ENCODE measurements around the gene TBC1D22B.
"Not testable (repeated sequence)": the region's sequence is repeated elsewhere in the genome, so short reads cannot be mapped to it uniquely, and the experiment has no call there.

Gene TBC1D22B

DNA sequence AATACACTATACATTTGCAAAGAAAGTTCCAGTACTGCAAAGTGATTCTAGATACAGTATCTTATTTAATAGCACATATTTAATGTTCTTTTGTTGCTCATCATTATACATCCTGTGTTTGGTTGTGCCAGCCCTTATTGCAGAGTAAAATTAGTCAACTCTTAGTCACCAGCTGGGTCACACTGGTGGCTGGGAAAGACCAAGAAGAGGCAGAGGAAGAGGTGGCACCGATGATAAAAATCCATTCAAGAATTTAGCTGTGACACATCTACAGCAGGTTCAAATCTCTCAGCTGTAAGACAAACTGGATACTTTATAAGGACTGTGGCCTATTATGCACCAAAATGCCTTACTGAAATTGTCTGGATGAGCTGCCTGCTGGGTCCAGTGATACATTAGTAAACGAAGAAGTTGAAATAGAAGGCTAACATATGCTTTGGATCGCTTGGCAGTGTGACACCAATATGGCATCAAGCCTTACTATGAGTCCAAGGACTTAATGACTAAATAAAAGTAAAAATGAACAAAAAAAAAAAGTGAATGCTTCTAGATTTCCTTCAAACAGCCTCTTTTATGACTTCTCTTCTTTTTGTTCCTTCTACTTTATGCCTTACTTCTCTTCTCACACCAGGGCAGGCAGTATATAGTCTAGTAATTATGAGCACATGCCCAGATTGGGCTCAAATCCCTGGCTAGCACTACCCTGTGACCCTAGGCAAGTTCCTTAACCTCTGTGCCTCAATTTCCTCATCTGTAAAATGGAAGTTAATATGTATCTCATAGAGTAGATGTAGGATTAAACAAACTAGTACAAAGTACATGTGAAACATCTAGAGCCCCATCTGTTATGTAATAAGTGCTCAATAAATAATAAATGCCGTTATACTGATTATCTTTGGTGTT is 66.8 kb downstream of the TBC1D22B start:
- no peak for FAIRE-seq

DNA sequence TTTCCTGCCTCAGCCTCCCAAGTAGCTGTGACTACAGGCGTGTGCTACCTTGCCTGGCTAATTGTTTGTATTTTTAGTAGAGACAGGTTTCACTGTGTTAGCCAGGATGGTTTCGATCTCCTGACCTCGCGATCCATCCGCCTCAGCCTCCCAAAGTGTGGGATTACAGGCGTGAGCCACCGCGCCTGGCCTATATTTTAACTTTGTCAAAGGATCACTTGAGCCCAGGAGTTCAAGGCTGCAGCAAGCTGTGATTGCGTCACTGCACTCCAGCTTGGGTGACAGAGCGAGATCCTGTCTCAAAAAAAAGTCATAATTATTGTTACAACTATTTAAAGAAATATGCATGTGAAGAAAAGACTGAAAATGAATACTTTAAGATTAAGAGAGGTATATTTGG is 72.8 kb downstream of the TBC1D22B start:
- not testable (repeated sequence) for FAIRE-seq

DNA sequence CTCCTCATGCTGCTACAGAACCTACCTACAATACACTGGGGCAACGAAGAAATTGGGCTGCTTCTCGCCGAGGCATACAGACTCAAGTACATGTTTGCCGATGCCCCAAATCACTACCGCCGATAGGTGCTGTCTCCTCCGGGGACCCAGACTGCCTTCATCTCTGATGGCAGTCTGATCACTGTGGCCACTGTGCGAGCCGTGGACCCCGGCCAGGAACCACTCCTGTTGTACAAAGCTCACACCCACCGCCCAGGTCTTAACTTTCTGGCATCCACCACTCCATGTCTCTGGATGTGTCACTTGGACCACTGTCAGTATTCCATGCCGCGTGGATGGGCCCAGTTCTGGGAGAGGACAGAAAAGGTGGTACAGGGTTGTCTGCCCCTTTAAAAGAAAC is 73.5 kb downstream of the TBC1D22B start:
- no peak for FAIRE-seq

DNA sequence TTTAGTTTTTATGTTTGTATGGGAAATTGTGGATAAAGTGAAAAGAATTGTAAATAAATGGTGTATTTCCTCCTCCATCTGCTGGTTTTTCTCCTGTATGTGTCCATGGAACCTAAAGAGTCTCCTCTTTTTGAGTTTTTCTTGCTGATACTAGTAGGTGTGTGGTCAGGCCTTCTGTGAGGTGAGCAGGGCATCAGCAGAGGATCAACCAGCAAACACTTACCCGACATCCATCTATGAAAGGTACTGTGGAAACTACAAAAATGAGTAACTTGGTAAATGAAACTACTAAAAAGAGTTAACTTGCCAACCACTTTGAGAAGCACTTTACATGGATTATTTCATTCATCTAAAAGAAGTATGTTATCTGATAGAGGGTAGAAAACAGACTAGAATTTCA is 75.3 kb downstream of the TBC1D22B start:
- no peak for FAIRE-seq

DNA sequence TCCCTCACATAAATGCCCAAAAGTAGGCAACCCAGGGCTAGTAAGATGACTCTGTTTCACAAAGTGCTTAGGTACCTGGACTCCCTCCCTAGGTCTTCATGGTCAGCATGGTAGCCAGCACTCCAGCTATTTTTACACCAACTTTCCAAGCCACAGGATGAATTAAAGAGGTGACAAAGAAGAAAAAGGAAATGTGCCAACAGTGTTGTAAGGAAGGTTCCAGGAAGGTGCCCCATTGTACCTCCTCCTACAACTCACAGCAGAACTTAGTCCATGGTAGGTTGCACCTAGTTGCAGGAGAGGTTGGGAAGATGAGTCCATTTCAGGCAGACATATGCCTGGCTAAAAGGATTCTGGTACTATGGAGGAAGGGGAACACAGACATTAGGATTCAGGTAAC is 76.5 kb downstream of the TBC1D22B start:
- FAIRE-seq = no peak

DNA sequence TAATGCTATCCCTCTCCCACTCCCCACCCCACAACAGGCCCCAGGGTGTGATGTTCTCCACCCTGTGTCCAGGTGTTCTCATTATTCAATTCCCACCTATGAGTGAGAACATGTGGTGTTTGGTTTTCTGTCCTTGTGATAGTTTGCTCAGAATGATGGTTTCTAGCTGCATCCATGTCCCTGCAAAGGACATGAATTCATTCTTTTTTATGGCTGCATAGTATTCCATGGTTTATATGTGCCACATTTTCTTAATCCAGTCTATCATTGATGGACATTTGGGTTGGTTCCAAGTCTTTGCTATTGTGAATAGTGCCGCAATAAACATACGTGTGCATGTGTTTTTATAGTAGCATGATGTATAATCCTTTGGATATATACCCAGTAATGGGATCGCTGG is 80.7 kb downstream of the TBC1D22B start:
- not testable (repeated sequence) for FAIRE-seq

DNA sequence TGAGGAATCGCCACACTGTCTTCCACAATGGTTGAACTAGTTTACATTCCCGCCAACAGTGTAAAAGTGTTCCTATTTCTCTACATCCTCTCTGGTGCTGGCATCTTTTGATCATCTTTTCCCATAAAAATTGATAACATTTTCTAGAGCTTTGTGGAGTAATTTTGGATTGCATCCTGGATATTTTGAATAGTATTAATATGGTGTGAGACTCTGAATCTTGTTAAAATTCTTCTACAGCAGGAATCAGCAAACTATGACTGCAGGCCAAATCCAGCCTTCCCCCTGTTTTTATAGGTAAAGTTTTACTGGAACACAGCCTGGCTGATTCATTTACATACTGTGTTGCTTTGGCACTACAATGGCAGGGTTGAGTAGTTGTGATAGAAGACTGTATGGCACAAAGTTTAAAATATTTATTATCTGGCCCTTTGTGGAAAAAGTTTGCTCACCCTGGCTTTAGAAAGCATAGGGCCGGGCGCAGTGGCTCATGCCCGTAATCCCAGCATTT is 81.2 kb downstream of the TBC1D22B start:
- no peak for FAIRE-seq

DNA sequence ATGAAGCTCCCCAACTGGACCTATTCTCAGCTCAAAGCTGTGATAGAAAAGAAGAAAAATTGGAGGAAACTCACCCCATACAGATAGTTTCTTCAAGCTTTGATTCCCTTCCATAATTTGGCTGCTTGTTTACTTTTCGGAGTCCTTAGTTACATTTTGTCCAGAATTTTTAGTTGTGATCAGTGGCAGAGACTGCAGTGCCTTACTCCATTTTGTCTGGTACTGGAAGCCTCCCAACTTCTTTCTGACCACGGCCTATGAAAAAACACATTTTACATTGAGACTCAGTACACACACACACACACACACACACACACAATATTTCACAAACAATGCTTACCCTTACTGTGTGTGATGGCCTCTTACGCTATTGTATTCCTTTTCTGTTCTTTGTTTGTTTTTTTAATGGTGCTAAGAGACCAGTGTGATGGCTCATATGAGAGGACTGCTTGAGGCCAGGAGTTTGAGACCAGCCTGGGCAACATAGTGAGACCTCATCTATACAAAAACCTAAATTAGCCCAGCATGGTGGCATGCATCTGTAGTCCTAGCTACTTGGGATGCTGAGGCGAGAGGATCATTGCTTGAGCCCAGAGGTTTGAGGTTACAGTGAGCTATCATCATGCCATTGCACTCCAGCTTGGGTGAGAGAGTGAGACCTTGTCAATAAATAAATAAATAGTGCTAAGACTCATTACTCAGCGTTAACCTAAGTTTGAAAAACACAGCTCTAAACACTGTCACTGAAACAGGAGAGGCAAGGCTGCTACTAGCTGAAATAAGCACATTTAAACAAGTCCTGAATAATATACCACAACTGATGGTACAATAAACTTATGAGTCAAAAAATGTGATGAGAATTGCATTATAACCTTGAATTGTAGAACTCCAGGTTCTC is 82.4 kb downstream of the TBC1D22B start:
- no peak for FAIRE-seq

DNA sequence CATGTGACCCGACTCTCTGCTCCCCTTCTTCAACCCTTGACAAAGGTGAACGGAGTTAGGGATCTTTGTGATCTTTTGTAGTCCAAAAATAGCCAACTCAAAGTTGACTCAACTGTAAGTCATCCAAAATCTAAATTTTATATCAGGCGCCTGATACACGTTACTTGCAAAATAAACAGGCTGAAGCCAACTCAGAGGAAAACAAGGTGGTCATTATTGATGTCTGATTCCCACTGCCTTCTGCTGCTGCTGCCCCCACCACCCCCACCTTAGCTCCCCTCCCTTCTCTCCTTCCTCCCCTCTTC is 83.0 kb downstream of the TBC1D22B start:
- no peak for FAIRE-seq

DNA sequence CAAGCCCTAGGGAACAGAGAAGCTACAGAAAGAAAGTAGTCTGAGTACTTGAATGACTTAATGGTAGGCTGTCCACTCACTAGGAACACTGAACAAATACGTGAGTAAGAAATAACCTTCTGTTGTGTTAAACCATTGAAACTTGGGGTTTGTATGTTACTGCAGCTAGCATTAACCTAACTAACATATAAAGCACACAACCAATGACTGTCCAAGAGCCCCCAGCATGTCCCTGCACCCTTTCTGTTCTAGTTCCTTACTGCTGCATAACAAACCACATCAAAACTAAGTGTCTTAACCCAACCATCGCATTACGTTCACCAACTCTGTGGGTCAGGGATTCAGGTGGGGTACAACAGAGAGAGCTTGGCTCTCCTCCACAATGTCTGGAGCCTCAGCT is 85.7 kb downstream of the TBC1D22B start:
- FAIRE-seq = no peak

DNA sequence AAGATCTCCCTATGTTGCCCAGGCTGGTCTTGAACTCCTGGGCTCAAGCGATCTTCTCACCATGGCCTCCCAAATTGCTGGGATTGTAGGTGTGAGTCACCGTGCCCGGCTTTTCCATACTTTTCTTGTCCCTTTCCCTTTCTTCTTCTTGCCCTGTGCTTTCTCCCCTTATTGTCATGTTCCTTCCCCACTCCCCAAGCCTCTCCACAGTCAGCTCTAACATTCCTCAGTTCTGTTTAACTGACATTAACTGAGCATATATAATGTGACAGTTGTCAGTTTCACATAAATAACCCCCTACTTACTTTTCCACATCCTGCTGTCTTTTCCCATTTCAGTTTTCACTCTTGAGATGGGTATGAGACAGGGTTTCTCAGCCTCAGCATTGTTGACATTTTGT is 86.7 kb downstream of the TBC1D22B start:
- no peak for FAIRE-seq

DNA sequence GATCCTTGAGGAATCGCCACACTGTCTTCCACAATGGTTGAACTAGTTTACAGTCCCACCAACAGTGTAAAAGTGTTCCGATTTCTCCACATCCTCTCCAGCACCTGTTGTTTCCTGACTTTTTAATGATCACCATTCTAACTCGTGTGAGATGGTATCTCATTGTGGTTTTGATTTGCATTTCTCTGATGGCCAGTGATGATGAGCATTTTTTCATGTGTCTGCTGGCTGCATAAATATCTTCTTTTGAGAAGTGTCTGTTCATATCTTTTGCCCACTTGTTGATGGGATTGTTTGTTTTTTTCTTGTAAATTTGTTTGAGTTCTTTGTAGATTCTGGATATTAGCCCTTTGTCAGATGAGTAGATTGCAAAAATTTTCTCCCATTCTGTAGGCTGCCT is 88.2 kb downstream of the TBC1D22B start:
- not testable (repeated sequence) for FAIRE-seq

DNA sequence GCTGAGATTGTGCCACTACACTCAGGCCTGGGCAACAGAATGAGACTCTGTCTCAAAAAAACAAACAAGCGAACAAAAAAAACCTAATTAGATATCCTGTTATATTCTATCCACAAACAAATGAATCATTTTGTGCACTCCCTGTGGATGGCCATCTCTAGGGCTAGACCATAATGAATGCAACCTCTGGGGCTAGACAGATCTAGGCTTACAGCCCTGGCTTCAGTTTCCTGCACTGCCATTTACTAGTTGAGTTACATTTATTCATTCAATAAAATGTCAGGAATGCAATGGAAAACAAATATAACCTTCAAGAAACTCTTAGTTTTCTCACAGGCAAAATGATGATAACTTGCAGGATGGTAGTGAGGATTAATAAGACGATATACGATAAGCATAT is 89.6 kb downstream of the TBC1D22B start:
- FAIRE-seq = no peak

DNA sequence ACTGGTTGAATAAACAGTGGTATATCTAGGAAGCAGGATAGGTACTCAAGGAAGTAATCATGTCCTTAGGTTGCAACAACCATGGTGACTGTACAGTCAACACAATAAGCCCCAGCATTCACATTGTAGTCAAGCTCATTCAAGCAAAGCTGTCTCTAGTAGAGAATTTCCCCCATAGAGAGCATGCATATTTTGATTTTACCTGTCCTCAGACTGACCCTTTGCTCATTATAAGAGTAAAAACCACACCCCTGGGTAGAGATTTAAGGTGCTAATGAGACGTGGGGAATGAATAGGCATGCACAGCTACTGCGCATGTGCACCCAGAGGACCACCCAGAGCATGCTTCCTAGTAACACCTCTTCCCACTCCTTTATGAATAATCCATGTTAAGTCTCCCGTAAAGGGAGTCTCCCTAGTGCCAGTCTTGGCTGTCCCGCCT is 90.1 kb downstream of the TBC1D22B start:
- FAIRE-seq = no peak

DNA sequence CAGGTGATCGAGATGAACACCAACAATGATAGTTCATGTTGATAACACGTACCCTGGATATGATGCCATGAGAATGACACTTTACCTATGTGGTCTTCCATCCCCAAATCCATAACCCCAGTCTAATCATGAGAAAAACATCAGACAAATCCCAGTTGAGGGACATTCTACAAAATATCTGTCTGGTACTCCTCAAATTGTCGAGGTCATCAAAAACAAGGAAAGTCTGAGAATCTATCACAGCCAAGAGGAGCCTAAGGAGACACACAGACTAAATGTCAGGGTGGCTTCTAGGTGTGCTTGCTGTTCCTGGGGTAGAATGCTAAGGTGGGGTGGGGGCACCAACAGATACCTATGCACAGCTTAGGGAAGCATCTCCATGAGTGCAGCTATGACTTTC is 93.5 kb downstream of the TBC1D22B start:
- FAIRE-seq = no peak

DNA sequence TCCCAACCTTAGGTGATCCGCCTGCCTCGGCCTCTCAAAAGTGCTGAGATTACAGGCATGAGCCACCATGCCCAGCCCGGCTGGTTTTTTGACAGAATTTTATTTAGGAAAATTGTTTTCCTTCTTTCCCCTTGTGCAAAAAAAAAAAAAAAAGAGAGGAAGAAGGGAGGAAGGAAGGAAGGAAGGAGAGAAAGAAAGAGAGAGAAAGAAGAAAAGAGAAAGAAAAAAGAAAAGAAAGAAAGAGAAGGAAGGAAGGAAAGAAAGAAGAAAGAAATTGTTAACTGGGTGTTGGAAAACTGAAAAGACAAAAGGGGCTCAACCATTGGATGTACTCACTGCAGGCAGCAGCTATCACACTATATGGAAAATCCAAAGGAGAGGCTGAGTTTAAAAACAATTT is 94.8 kb downstream of the TBC1D22B start:
- FAIRE-seq = no peak

DNA sequence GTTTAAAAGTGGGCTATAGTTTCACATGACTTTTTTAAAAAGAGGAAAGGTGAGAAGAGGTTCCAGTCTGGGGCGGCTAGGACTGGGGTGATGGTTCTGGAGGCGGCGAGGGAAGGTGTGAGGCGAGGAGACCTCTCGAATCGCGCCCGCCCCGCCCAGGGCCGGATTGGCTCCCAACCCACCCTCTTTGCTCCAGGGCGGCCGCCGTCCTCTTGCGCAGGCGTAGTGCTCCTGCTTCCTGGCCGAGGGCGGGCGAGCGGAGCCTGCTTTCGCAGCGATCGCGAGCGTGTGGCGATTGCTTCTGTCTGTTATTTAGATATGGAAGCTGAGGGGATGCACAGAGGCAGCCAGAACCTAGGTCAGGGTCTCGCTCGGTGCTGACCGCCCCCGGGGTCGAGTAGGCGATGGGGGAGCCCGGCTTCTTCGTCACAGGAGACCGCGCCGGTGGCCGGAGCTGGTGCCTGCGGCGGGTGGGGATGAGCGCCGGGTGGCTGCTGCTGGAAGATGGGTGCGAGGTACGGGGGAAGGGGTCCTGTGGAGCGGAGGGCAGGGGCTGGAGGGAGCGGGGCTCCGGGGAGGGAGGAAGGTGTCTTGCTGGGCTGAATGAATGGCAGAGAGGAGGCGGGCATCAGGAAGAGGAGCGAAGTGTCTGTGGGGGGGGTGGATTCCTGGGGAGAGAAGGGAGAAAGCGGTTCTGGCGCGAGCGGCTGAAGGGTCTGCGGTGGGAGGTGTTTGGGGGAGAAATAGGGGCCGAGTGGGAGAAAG is 96.4 kb downstream of the TBC1D22B start, which contains the start of gene RNF8:
Gene RNF8 (plus strand): TSS at position 223 of the 765 bp plus-strand sequence. CDS start 182 bp downstream, at position 405.
- FAIRE-seq = no peak

DNA sequence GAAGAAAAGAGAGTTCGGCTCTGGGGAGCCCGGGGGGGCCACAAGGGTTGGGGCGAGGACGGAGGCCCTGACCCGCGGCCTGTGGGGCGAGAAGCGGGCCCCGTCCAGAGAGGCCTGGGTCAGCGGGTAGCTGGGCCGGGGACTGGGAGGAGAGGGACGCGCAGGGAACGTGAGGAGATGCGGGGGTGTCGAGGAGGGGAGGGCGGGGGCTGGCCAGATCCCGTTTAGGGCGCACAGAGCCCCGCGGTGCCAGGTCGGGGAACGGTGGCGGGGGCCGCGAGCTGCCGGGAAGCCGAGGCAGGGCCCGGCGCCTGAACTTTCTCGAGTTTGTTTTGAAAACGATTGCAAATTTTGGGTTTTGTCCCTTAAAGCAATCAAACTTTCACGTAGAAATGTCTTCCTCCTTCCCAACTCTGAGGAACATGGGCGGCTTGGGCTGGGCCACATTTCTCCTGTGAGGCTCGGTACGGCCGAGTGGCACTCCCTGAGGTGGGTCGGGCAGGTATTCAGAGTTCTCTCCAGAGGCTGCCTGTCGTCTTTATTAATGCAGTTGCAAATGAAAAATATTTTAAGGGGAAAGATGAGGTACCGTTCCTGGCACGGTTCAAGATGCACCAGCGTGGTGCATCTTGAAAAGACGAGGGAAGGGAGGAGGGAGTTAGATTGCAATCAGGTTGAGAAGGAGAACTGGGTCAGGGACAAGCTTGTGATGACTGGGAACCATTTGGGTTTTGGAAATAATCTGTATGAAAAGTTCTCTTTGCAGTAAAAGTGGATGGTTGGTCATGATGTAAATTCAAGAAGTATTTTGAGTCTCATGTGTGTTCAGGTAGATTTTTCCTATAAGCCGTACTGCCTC is 97.2 kb downstream of the TBC1D22B start:
- no peak for FAIRE-seq

DNA sequence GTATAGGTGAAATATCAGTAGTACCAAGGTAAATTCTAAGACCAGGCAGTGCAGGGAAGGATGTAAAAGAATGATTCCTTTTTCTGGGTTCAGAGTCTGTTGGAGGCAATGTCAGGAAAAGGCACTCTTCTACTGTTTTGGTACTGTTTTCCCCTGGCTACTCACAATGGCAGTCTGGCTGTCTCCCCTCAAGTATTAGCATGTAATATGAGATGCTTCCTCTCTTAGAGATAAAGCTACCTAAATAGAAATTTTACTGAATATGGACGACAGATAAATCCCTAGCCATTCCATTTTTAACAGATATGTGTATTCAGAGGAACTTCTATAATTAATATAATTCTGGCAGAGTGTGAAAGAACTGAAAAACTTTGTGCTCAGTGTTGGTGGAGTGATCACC is 99.7 kb downstream of the TBC1D22B start:
- FAIRE-seq = no peak

DNA sequence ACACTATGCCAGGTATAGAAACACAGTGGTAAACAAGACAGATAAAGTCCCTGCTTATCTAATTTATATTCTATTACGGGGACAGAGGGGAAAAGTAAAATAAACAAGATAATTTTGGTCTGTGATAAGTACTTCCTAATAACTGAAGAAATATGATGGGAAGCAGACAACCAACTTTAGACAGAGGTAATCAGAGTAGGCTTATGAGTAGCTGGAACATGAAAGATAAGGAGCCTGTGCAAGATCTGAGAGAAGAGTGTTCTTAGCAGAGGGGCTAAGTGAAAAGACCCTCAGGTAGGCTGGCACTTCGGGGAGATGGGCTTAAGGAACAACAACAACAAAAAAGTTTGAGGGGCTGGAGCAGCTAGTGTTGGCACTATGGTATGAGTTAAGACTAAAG is 100.3 kb downstream of the TBC1D22B start:
- no peak for FAIRE-seq

DNA sequence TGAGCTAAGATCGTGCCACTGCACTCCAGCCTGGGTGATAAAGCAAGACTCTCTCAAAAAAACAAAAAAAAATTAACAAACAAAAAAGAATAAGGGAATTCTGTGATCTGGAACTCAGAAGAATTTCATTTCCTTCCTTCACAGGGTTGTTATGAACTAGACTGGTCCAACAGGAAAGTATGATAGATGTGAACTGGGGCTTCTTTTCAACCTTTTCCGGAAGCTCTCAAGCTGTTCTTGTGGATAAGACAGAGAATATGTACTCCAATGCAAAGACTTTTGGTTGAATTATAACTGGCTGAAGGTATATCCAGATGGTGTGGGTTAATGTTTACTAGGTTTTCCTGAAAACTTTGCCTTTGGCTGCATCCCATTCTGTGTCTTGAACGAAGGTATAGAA is 101.5 kb downstream of the TBC1D22B start:
- no peak for FAIRE-seq

Data from TTC549 (cell line).